Activated T-cell treated with anti-CD3 and anti-CD28 coated beads for 24 hours (primary cell): ENCODE data around the gene IGFN1.

Experiments
- DNase-seq: peaks from one replicate; pipeline ENCODE4 v3.0.0-alpha.2; 2020; ENCODE audit warnings: low read depth

IGFN1 gene

DNA sequence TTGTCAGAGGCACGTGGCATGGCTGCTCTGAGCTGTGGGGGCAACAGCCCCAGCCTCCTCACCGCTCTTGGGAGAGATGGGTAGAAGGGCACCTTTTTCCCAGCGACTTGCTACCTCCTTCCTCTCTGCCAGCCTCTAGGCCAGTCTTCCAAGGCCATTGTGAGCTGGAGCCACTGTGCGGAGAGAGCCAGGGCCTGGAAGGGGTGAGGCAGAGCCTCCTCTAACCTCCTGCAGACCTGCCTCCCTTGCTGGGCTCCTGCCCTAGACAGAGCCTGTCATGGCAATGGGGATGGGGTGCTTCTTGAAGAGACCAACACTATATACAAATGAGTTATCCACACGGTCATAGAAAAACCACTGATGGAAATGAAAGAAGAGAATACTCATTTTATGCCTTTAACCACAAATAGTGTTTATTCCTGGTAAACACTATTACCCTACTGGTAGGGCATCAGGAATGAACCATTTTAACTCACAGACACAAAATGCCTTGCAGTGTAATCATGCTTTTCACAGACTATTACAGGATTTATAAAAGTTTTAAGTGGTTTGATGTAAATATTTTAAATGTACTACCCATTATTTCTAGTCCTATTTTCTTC is 5.0 kb upstream of the IGFN1 start:
- no peak for DNase-seq

DNA sequence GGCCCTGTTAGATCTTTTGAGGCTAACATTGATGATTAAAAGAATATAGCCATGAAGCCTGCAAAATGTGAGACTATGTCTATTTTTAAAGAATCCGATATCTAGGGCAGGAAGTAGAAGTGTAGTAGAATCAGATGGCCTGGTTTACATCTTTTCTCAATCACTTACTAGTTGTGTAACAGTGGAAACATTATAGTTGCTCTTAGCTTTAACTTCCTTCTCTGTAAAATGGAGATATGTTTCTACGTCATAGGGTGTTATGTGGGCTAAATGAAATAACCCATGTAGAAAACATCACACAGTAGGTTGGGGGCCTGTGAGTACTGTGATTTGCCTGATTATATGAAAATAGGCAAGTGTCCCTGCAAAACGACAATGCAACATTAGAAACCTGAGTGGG is 4.4 kb upstream of the IGFN1 start:
- DNase-seq: no peak

DNA sequence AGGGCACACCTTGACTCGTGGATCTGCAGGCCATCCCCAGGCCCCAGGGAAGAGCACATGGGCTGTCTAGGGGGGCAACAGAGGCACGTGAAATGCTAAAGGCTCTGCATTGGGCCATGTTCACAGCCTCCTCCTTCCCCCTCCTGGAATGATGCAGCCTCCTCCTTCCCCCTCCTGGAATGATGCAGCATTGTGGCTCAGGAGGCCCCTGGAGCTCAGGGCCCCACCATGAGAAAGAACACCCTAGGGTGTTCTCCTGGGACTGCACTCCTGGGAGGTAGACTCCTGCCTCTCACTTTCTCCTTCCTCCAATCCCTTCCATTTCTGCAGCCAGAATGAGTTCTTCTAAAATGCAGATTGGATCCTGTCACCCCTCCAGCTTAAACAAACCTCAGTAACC is 1.5 kb upstream of the IGFN1 start:
- DNase-seq: no peak

DNA sequence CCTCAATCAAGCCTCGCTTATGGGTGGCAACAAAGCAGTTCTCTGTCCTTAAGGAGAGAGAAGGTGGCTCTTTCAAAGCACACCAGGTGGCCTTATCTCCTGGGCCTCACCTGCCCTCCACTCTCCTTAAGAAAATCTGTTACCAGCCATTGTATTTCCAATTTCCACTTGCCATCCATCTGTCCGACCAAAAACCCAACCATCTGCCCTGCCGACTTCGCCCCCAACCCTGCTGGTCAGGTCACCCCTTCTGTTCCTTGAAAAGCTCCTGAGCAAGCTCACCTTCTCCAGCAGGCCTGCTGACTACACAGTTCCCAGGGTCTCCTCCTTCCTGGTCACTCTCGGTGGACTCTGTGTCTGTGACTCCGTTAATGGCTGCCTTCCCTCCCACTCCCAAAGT is 619 bp upstream of the IGFN1 start:
- no peak for DNase-seq

DNA sequence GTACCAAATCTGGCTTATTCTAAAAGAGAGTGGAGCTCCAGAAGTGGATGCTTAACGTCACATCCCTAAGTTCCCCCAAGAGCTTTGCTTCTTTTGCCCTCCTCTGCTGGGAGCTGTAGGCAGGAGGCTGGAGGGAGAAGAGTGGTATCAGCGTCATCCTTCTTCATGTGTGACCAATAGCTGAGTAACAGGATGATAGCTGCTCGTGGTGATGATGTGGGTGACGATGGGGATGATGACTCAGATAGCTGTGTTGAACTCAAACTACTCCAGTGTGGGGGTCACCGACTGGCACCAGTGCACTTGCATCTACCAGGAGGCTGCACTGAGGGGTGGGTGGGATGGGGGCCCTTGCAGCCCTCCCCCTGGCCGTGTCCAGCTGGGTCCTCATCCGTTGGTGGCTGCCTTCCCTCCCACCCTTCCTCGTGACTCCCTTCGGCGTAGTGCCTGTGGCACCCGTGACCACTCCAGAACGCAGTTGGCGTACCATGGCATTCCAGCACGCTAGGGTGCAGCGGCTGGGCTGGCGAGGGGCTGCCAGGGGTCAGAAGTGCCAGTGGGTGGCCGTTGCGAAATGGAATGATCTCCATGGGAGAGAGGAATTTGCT is 1.1 kb downstream of the IGFN1 start:
- DNase-seq: peak; percentile 41

DNA sequence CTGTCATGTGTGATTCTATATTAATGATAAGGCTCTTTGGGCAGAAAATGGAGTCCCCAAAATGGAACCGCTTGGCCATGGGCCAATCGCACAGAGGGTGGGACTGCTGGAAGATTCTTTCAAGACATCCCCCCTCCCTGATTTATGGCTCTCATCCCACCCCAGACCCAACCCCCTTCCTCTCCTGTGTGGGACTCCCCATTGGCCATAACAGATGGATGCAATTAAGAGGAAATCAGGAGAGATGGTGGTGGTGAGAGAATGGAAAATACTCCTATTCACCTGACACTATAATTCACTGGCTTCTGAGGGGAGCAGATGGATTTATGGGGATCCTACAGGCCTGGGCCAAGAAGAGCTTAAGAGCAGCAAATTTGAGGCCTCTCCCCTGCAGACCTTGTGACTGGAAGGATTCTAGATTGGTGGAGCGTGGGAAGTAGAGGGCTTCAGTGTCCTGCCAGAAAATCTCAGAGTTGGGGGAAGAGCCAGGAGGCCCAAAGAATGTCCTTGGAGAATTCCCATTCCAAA is 1.7 kb downstream of the IGFN1 start:
- no peak for DNase-seq

DNA sequence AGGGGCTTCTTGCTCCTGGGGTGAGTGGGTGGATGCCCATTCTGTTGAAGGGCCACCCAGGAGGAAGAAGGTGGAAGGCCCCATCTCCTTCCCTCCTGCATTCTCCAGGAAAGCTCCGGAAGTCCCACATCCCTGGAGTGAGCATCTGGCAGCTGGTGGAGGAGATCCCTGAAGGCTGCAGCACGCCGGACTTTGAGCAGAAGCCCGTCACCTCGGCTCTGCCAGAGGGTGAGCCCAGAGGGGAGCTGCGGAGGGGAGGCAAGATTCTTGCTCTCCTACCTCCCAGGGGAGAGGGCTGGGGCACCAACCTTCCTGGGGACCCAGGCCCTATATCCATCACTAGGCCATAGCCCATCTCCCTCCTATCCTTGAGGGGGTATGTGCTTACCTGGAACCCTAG is 3.4 kb downstream of the IGFN1 start:
- no peak for DNase-seq

DNA sequence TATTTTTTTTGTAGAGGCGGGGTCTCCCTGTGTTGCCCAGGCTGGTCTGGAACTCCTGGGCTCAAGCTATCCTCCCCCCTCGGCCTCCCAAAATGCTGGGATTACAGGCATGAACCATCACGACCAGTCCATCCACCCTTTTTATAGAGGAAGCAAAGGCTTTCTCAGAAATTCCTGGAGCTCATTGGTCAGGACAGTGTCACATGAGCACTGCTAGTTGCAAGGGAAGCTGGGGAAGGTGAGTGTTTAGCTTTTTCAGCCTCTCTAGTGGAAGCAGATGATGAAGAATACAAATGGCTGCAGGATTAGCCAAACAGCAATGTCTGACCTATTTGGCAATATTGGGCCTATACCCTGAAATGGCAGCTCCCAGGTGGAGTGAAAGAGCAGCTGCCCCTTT is 8.0 kb downstream of the IGFN1 start:
- no peak for DNase-seq

DNA sequence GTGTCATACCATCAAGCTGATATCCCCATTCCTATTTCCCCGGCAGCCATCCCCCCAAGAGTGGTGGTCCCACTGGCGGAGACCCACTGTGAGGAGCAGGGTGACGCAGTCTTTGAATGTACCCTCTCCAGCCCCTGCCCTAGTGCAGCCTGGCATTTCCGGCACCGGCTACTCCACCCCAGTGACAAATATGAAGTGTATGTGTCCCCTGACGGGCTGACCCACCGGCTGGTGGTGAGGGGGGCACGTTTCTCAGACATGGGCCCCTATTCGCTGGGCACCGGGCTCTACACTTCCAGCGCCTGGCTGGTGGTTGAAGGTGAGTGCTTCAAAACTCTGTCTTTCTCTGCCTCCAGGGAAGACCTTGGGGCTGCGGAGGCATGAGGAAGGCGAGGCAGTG is 14.4 kb downstream of the IGFN1 start:
- DNase-seq: no peak

DNA sequence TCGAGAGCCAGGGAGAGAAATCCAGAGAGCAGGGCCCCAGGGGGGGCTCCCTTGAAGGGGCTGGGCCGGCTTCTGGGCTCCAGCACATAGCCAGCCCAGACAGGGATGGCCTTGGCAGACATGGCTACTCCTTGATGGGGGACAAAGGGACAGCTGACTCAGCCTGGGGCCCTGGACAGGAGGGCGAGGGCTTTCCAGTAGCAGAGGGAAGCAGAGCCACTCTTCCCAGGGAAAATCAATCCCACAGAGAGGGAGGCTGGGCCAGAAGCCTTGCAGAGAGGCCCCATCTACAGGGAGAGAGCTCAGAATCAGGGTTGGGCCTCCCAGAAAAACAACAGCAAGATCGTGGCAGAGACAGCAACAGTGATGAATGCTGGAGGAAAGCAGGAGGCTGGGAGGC is 15.6 kb downstream of the IGFN1 start:
- no peak for DNase-seq

DNA sequence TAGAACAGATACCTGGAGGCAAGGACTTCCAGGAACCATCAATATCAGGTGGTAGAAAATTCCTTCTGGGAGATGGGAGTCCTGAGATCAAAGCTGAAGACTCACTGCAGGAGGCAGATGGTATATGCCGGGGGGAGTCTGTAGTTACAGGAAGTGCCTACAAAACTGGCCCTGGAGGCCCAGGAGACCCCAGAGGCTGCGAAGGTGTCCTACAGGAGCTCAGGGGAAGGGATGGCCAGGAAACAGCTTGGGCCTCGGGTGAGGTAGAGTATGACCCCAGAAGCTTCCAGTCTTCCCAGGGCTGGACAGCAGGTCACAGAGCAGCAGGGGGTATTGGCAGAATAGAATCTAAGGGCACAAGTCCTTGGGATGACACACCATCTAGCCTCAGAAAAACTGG is 16.4 kb downstream of the IGFN1 start:
- DNase-seq: no peak

DNA sequence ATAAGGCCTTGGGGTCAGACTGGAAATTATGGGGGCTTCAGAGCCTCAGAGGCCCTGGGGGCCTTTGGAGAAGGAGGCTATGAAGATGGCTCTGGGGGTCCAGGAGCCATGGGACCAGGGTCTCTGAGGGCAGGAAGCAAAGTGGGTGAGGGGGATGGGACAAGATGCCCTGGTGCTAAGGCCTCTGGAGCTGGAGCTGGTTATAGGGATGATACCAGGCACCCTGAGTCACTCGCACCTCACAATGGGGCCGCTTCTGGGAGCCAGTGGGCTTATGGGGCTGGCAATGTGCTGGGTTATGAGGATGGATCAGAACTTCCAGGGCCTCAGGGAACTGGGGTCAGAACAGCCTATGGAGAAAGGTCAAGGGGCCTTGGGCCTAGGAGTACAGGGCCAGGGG is 17.6 kb downstream of the IGFN1 start:
- DNase-seq: no peak

DNA sequence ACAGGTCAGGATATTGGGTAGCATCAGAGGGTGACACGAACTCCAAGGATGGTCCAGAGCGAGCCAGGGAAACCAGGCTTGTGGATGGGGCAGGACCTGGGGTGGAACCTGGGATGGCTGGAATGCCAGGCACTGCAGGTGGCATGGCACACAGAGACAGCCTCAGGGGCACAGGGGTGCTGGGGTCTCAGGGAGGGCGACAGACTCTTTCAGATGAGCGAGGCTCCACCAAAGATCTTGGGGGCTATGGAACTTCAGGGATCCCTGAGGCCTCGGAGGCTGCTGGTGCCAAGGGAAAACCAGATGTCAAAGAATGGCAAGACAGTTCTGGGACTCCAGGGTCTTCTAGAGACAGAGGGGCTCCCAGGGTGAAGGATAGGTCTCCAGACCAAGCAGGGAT is 21.4 kb downstream of the IGFN1 start:
- DNase-seq: no peak

DNA sequence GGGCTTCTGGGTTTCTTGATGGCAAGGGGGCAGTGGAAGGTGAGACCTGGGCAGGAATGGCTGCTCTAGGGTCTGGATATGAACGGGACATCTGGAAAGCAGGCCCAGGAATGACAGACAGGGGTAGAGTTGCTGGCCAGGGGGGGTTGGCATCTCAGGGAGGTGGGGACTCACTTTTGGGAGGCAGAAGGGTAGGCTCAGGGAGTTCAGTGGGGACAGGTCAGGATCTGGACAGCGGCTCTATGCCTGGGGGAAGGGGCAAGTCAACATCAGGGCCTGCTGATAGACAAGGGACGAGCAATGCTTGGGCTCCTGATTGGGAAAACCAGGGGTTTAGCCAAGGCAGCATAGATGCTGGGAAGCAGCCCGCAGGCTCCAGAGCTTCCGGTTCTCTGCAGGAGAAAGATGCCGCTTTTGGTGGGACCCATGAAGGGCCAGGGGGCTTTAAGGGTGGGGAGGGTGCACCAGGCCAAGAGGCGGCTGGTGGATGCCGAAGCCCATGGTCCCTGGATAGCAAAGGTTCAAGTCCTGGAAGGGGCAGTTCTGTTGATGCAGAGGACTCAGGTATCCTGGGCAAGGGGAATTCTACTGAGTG is 21.9 kb downstream of the IGFN1 start:
- no peak for DNase-seq

DNA sequence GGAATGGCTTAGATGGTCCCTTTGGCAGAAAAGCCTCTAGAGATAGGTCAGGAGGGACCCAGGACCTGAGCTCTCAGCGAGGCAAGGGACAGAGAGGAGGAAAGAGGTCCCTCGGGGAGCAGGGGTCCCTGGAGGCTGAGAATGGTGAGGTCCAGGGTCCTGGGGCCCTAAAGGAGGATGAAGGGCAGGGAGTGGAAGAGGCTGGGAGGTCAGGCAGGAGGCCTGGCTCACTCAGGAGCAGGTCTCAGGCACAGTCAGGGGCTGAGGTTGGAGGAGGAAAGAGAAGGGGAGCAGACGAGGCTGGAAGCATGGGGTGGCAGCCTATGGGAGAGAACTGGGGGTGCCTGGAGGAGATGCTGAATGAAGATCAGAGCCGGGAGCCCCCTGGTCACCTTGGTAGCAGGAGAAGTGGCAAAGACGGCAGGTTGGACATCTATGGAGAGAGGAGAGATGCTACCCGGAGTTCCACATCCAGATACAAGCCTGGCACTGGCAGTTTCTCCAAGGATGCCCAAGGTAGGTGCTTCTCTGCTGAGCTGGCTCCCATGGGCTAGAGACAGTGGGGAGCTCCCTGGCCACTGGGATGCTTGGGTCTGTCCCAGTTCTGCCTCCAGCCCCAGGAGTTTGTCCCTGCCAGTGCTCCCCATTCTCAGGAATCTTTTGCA is 22.6 kb downstream of the IGFN1 start:
- no peak for DNase-seq

DNA sequence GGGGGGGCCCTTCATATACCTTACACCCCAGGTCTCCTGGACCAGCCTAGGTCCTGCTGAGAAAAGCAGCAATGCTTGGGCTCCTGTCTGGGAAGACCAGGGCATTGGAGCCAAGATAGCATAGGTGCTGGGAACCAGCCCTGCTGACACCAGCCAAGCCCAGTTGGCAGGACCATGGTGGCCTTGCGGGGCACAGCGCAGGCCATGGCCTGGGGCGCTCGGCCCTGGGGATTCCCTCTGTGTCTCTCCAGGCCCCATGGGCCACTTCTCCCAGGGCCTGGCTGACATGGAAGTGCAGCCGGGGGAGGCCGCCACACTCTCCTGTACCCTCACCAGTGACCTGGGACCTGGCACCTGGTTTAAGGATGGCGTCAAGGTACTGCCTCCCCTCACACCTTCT is 23.3 kb downstream of the IGFN1 start:
- DNase-seq: no peak

DNA sequence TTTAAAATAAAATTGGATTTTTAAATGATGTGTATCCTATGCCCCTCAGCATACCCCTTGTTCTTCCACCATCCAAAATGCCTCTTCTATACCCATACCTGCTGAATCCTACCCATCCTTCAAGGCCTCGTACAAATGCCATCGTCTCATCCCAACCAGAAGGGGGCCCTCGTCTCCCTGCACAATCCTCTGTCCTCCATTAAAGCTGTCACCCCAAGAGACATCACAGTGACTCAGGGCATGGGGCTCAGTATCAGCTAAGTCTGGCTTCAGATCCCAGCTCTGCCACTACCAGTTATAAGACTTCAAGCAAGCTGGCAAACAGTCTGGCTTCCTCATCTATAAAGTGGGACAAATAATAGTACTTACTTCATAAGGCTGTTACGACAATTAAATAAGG is 23.8 kb downstream of the IGFN1 start:
- DNase-seq: no peak

DNA sequence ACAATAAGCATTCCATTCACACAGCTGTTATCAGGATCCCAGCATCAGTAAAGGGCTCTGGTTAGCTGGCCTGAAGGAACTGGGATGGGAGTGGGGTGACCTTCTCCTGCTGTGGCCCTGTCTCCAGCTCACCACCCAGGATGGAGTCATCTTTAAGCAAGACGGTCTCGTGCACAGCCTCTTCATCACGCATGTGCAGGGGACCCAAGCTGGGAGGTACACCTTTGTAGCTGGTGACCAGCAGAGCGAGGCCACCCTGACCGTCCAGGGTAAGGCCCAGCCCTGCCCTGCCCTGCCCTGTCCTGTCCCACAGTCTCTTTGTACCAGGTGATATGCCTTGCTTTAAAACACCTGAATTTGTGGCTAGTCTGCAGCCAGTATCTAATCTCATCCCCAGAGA is 24.3 kb downstream of the IGFN1 start:
- no peak for DNase-seq

DNA sequence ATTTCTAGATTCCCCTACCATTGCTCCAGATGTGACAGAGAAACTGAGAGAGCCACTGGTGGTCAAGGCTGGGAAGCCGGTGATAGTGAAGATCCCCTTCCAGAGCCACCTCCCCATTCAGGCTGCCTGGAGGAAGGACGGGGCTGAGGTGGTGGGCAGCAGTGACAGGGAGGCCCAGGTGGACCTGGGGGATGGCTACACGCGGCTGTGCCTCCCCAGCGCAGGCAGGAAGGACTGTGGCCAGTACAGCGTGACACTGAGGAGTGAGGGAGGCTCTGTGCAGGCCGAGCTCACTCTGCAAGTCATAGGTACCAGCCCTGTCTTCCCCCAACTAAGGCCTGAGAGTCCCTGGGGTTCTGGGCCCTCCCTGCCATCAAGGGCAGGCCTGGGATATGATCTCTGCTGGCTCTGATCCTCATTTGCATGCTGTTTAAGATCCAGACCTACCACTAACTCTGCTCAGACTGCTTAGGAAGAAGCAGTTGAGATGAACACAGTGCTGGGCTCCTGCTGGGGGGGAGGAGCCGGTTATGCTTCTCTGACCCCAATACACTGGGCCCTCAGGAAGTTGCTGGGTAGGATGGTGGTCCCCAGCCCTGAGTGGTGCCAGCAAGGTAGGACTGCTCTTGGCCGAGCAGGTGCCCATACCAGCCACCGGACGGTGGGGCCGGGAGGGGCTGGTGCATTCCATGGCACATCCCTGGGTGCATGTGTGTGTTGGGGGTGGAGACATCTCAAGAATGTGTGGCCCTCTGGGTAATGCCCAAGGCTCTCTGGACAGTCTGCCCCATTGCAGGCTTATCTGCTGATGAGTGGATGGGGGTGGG is 25.1 kb downstream of the IGFN1 start:
- no peak for DNase-seq

DNA sequence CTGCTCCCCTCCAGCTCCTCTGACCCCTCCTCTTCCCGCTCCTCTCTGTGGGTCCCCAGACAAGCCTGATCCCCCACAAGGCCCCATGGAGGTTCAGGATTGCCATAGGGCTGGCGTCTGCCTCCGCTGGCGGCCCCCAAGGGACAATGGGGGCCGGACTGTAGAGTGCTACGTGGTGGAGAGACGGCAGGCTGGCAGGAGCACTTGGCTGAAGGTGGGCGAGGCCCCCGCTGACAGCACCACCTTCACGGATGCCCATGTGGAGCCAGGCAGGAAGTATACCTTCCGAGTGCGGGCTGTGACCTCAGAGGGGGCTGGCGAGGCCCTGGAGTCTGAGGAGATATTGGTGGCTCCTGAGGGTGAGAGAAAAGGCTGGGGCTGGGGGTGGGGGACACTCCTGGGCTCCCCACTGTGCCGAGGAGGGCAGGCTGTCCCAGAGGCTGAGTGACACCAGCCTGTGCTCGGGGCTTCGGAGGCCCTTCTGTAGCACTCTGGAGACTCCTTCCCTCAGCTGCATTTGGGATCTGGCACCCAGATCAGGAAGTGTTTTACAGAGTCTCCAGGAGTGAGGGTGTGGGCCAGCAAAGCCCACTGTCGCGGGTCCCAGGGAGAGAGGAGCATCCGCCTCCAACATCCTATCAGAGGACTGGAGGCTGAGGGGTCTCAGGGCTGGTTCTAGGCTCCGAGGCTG is 25.9 kb downstream of the IGFN1 start:
- no peak for DNase-seq

DNA sequence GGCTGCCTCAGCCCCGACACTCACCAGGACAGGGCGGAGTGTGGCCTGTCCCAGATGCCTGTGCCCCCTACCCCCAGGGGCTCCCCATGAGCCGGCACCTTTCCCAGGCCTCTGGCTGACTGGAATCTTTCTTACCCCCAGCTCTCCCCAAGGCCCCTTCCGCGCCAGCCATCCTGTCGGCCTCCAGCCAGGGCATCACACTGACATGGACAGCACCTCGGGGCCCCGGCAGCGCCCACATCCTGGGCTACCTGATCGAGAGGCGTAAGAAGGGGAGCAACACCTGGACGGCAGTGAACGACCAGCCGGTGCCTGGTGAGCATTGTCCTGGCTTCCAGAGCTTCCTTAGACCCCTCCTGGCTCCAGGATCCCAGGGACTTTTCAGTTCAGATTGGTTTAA is 26.5 kb downstream of the IGFN1 start:
- DNase-seq: no peak

DNA sequence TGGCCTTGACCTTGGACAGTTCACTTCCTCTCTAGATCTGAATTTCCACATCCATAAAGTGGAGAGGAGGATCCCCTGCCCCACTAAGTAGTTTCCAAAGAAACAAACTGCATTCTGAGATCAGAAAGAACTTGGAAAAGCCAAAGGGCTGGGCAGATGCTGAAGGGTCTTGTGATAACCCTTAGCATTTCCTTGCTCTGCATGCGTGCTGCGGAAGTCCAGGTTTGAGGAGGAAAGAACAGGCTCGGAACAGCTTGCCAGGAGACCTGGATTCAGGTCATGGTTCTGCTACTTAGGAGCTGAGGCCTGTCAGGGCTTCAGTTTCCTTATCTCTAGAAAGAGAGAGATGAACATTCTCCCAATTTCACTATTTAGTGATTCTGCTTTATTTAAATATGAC is 27.2 kb downstream of the IGFN1 start:
- no peak for DNase-seq
